GM12892 (cell line): ENCODE data around the gene UBTD1.
A peak's percentile ranks its signal among the peaks of the same experiment; 100 is the strongest.

ENCODE experiments used
- DNase-seq: peaks from one replicate; pipeline ENCODE4 v3.0.0; 2011; ENCODE audit not compliant: insufficient read length
- FAIRE-seq: peaks from 2 replicates; lab custom pipeline; 2011; peaks lifted over from hg19 to GRCh38; lab: Jason Lieb, UNC
- POLR2A ChIP-seq: IDR thresholded peaks from 2 replicates; pipeline ENCODE4 v1.6.1; 2011; ENCODE audit warnings: low read depth, low read length, control low read depth
- POLR2AphosphoS5 ChIP-seq: IDR thresholded peaks from 2 replicates; pipeline ENCODE4 v1.6.1; 2011; ENCODE audit warnings: low read depth, low read length, control low read depth
- TAF1 ChIP-seq: IDR thresholded peaks from 2 replicates; pipeline ENCODE4 v1.6.1; 2011; ENCODE audit warnings: low read depth, mild to moderate bottlenecking, control low read depth, low read length, borderline replicate concordance

The UBTD1 gene

GRCh38 chr10:97564776-97565175, 66.1 kb downstream of the UBTD1 start:
- TF ChIP-seq TAF1 (no peak), POLR2AphosphoS5 (no peak), POLR2A (no peak)
- DNase-seq (no peak), FAIRE-seq (no peak)

GRCh38 chr10:97566336-97566996, 67.7 kb downstream of the UBTD1 start:
- TF ChIP-seq POLR2AphosphoS5 (no peak), POLR2A (no peak), TAF1 (no peak)
- no peak for DNase-seq
- no peak for FAIRE-seq

GRCh38 chr10:97567891-97568290, 69.2 kb downstream of the UBTD1 start:
- DNase-seq = no peak
- TF ChIP-seq TAF1 = no peak
- no peak for TF ChIP-seq POLR2A
- no peak for TF ChIP-seq POLR2AphosphoS5
- FAIRE-seq = no peak

- TF ChIP-seq POLR2AphosphoS5 = no peak
- TF ChIP-seq POLR2A = no peak
- TF ChIP-seq TAF1 = no peak
- DNase-seq = no peak
- FAIRE-seq = no peak
These were observed 71.5 kb downstream of the UBTD1 start for GRCh38 chr10:97570146-97570788.

GRCh38 chr10:97570789-97571471, 72.2 kb downstream of the UBTD1 start:
- TF ChIP-seq POLR2A = no peak
- no peak for TF ChIP-seq POLR2AphosphoS5
- TF ChIP-seq TAF1 = no peak
- DNase-seq = no peak
- FAIRE-seq = no peak

- DNase-seq (no peak), FAIRE-seq (no peak)
- TF ChIP-seq TAF1 (no peak), POLR2A (no peak), POLR2AphosphoS5 (no peak)
These were observed 72.9 kb downstream of the UBTD1 start for GRCh38 chr10:97571622-97572021.

- FAIRE-seq = peak; percentile 94
- TF ChIP-seq TAF1 (no peak), POLR2A (no peak), POLR2AphosphoS5 (no peak)
- DNase-seq = peak; percentile 77
These were observed 73.7 kb downstream of the UBTD1 start, which contains the start of gene ANKRD2 for GRCh38 chr10:97572214-97572989. Gene ANKRD2 (plus strand): TSS chr10:97572779. CDS start chr10:97572789, 10 bp downstream.

GRCh38 chr10:97573021-97573420, 74.3 kb downstream of the UBTD1 start:
- no peak for DNase-seq
- TF ChIP-seq TAF1 = no peak
- no peak for TF ChIP-seq POLR2AphosphoS5
- no peak for TF ChIP-seq POLR2A
- no peak for FAIRE-seq

- FAIRE-seq = no peak
- TF ChIP-seq POLR2AphosphoS5 (no peak), POLR2A (no peak), TAF1 (no peak)
These were observed 74.9 kb downstream of the UBTD1 start for GRCh38 chr10:97573672-97574071.

GRCh38 chr10:97574374-97575126, 75.8 kb downstream of the UBTD1 start:
- DNase-seq = no peak
- no peak for TF ChIP-seq TAF1
- no peak for TF ChIP-seq POLR2AphosphoS5
- no peak for TF ChIP-seq POLR2A
- FAIRE-seq = no peak

More at GRCh38 chr10:97573672-97574071, 74.9 kb downstream of the UBTD1 start:
- no peak for DNase-seq
